Fibroblast of skin of left biceps (primary cell): ENCODE results near the gene OVOL3.
"Not testable (repeated sequence)": the region's sequence is repeated elsewhere in the genome, so short reads cannot be mapped to it uniquely, and the experiment has no call there.

Source experiments
- DNase-seq, 2 experiments: peaks; one replicate each; pipeline ENCODE4 v3.0.0-alpha.2; 2013; ENCODE audit warnings: low read depth in 2 of 2

OVOL3 gene

DNA sequence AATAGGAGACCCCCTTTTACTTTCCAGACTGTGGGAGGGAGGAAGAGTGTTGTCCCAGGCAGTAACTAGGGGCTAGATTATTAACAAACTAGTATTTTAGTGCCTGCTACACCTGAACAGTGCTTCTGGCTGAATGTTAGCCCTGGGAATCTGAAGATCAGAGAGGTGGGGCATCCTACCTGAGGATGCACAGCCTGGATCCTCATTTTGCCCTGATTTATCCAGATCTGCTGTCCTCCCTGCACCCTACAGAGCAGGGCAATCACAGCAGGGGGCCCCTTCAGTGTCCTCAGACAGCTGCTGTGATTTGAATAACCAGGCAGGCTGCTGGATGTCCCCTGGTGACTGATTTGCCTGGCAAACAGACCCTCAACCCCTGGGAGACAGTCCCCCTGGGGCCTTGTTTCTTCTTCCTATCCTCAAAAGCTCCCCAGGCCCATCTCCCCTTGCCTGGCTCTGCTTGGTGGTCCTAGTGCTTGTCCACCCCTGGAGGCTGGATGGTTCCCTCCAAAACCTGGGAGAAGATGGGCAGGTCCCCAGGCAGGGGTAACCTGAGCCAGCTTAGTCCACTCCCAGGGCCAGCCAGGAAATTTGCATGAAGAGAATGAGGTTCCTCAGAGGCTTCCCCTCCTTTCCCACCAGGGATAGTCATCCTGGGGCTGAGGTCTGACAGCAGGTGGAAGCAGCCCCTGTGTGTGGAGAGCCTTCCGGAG is at the start of gene OVOL3:
OVOL3 (plus strand) TSS at position 657 of the 713 bp plus-strand sequence. CDS start 60 bp downstream, outside the sequence.
- no peak for DNase-seq

DNA sequence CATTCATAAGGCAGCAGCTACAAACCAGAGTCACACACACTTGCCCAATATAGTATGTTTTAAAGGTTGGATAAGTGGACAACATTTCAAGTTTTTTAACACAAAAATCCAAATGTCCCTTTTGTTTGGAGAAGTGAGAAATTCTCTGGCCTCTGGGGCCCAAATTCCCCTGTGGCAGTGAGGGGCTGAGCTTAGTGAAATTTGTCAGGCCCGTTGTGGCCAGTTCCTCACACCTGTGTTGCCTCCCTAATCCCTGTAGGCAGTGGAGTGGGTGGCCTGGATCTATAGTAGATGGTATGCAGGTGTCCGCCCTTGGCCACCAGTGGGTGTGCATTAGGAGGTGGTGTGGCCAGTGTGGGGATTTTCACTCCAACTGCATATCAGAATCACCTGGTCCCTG is 49.6 kb upstream of the OVOL3 start:
- no peak for DNase-seq

DNA sequence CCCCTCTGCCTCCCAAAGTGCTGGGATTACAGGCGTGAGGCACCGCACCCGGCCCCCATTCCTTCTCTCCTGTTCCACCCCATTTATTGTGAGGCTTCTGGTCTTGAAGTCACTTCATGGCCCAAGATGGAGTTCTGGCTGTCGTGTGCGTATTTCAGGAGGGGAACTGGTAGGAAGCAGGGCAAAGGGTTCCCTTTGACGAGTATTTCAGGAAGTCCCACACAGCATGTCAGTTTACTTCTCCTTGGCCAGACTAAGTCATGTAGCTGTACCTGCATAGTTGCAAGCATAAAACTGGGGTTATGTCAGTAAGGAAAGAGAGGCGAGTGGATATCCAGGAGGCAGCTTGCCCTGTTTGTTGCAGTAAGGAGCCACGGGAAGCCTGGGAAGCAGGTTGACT is 46.1 kb upstream of the OVOL3 start:
- DNase-seq, result no peak

DNA sequence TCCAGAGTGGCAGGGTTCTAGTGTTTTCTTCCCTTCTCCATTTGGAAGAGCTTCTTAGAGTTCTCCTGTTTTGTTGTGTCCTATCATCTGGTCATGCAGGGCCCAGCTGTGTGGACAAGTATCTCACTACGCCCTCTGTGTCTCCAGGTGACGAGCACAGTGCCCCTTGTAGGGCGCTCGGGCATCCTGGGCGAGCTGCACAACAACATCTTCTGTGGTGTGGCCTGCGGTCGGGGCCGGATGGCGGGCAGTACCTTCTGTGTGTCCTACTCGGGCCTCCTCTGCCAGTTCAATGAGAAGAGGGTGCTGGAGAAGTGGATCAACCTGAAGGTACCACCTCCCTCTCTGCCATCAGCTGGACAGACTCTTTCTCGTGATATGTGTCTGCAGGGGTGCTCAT is 43.3 kb upstream of the OVOL3 start:
- no peak for DNase-seq

DNA sequence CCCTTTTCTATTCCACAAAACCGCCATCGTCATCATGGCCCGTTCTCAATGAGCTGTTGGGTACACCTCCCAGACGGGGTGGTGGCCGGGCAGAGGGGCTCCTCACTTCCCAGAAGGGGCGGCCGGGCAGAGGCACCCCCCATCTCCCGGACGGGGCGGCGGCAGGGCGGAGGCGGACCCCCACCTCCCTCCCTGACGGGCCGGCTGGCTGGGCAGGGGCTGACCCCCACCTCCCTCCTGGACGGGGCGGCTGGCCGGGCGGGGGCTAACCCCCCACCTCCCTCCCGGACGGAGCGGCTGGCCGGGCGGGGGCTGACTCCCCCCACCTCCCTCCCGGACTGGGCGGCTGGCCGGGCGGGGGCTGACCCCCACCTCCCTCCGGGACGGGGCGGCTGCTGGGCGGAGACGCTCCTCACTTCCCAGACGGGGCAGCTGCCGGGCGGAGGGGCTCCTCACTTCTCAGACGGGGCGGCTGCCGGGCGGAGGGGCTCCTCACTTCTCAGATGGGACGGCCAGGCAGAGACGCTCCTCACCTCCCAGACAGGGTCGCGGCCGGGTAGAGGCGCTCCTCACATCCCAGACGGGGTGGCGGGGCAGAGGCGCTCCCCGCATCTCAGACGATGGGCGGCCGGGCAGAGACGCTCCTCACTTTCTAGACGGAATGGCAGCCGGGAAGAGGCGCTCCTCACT is 42.0 kb upstream of the OVOL3 start:
- not testable (repeated sequence) for DNase-seq

DNA sequence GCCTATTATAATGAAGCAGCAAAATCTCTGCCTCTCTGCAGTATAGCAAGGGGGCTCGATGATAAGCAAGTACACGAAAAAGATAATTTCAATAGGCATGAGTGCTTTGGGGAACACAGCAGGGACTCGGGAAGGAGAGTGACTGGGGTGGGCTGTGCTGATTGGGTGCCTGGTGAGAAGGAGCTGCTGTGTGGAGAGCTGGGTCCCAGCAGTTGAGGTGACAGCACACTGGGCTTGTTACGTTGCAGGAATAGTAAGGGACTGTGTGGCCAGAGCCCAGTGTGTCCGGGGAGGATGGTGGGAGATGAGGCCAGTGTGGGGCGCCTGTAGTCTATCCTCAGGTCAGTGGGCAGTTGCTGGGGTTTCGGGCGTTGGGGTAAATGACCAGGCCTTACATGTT is 38.9 kb upstream of the OVOL3 start:
- no peak for DNase-seq

DNA sequence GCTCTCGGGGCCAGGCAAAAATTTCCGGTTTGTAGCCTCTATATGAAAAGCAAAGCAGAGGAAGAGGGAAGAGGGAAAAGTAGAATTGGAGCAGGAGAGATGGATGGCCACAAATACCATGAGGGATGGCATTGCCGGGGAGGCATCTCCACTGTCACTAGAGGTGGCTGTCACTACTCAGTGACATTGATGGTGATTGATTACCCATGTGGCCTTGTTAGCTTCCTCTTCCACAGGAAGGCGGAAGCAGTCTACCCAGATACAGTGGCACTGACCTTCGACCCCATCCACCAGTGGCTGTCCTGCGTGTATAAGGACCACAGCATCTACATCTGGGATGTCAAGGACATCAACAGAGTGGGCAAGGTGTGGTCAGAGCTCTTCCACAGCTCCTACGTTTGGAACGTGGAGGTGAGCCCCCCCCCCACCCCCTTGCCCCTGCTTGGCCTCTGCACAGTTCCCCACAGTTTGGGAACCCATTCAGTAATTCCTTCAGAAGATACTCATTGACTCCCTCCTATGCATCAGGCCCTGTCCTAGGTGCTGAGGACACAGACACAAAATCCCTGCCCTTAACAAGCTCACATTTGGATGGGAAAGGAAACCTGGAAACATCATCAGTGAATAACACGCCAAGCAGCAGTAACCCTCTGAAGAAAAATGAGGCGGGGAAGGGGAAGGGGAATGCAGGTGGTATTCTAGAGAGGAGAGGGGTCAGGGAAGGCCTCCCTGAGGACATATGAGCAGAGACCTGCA is 37.6 kb upstream of the OVOL3 start:
- no peak for DNase-seq

DNA sequence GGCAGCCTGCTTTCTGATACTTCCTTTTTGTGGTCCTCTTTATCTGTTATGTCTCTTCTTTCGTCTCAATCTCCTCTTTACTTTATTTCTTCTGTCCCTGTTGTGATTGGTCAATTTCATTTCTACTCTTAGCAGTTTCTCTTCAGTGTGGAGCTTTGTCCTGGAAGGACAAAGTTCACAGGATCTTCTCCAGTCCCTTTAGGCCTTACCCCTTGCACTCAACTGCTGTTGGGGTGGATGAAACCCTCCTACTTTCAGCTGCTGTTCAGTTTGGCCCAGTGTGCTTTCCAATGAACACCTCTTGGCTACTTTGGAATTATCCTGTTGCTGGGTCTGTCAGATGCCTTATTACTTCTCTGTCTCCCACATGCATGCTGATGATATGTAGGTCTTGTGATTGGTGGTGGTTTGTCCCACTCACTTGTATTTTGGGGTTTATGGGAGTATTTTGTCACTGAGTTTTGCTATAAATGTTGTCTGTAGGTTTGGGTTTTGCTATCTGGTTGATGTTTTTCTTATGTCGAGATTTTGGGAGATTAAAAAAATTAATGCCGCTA is 31.5 kb upstream of the OVOL3 start:
- DNase-seq, result no peak

DNA sequence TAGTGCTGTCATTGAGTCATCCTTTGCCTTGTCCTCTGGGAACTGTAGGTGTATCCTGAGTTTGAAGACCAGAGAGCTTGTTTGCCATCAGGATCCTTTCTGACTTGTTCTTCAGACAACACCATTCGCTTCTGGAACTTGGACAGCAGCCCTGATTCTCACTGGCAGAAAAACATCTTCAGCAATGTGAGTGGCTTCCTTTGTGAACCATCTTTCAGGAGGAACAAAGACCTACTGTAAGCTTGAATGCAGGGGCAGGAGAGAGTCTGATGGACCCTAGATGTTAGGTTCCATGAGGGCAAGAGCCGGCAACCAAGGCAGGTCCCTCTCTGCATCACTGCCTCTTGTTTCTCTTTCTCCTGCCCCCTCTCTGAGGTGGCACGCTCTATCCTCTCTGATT is 29.6 kb upstream of the OVOL3 start:
- no peak for DNase-seq

DNA sequence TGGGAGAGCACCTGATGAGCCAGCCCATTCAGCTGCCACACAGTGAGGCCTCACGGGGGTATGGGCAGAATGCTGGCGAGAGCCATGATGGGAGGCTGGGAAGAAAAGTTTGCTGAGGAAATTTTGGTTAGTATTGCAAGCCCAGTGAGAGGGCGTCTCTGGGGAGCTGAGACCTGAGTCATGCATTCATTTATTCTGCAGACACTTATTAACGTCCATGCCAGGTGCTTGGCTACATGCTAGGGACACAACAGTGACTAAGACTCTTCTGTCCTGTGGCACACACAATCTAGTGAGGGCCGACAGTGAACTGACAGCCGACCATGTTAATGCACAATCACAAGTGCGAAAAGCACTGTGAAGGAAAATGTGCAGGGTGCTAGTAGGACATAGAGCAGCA is 29.0 kb upstream of the OVOL3 start:
- no peak for DNase-seq

DNA sequence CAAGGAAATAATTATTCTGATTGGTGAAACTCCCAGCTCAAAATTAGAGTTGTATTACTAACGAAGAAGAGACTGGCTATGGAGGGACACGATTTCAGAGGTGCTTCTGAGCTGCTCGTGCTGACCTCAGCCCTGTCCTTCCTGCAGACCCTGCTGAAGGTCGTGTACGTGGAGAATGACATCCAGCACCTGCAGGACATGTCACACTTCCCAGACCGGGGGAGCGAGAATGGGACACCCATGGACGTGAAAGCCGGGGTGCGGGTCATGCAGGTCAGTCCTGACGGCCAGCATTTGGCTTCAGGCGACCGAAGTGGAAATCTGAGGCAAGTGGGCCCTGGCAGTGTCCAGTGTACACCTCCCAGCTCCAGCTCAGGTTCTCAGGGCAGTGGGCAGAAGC is 28.0 kb upstream of the OVOL3 start:
- no peak for DNase-seq

DNA sequence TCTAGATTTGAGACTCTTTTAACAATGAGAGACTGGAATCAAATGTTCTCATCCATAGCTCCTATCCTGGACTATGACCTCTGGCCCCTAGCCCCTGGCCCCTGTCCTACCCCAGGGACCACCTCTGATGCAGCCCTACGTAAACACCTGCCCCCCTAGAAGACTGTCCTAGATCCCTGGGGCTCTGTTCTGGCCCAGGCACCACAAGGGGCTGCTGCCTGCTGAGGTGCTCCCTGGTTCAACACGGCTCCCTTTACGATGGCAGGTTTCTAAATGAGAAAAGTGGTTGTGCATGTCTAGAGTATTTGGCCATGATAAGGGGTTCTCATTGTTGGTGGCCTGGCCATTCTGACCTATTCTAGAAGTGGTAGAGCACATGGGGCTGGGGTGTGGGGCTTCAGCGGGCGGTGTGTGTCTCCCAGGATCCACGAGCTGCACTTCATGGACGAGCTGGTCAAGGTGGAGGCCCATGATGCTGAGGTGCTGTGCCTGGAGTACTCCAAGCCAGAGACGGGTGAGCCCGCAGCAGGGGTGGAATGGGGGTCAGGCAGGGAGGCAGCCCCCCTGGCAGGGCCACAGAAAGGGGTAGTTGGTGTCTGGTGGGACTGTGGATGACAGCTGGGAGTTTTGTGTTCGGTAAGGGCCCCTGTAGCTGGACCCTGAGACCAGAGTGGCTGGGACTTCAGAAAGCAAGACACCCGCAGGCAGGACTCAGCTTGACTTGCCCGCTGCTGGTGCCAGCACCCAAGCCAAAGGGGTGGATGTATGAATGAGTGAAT is 26.5 kb upstream of the OVOL3 start:
- DNase-seq, result no peak

DNA sequence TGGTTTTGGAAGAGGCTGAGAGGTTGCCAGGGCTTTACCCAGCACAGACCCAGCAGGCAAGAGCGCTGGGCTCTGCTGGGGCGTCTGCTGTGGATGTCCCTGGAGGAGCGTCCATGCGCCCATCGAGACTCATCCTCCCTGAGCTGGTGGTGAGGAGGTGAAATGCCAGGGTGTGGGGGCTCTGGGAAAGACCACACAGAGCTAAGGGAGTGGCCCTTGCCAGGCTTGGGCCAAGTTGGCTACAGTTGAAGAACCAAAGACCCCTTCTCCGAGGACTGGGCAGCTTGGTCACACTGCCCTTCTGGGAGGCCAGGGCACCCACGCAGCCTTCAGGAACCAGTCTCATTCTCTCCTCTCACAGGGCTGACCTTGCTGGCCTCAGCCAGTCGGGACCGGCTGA is 24.6 kb upstream of the OVOL3 start:
- DNase-seq, result no peak

DNA sequence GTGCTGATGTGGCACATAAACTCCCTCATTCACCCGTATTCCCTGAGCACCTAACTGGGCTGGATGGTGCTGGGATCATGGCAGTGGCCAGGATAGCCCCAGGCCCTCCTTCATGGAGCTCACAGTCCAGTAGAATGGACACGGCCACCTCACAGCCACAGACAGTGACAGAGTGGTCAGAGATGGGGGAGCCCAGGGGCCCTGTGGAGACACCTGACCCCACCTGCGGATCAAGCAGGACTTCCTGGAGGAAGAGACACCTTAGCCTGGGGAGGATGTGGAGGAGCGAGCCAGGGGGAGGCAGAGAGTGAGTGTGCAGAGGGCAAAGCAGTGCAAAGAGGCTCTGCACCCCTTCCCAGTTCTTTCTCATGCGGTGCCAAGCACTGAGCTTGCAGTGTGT is 21.1 kb upstream of the OVOL3 start:
- no peak for DNase-seq

DNA sequence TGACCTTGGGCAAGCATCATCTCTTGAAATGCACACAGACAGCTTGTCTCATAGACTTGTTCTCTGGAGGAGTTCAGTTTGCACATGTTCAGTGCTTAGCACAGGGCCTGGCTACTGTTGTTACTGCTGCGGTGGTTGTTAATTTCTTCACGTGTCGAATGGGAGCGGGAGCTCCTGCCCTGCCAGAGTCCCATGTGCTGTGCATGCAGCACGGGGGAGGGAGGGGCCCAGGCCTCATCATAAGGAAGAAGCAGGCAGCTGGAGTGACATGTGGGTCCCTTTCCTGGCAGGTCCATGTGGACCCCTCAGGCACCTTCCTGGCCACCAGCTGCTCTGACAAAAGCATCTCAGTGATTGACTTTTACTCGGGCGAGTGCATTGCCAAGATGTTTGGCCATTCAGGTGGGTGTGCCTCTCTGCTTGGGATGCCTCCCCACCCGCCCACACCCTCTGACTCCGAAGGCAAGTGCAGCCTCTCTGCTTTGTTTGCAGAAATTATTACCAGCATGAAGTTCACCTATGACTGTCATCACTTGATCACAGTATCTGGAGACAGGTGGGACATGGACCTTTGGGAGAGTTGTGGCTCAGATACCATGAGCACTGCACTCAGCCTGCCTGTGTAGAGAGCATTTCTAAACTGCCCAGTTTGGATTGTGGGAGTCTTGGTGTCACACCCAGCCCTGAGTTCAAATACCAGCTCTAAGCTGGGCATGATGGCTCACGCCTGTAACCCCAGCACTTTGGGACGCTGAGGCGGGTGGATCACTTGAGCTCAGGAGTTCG is 19.8 kb upstream of the OVOL3 start:
- DNase-seq, result no peak

DNA sequence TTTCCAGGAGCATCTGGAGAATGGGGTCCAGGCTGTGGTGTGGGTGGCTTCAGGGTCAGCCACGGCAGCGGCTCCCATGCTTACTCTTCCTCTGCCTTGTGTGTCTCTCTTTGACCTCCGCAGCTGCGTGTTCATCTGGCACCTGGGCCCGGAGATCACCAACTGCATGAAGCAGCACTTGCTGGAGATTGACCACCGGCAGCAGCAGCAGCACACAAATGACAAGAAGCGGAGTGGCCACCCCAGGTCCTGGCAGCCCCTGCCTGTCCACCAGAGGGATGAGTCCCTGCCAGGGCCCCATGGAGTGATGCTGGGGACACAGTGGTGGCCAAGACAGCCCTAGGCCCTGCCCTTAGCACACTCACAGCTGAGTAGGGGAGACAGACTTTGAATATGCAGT is 18.4 kb upstream of the OVOL3 start:
- no peak for DNase-seq

DNA sequence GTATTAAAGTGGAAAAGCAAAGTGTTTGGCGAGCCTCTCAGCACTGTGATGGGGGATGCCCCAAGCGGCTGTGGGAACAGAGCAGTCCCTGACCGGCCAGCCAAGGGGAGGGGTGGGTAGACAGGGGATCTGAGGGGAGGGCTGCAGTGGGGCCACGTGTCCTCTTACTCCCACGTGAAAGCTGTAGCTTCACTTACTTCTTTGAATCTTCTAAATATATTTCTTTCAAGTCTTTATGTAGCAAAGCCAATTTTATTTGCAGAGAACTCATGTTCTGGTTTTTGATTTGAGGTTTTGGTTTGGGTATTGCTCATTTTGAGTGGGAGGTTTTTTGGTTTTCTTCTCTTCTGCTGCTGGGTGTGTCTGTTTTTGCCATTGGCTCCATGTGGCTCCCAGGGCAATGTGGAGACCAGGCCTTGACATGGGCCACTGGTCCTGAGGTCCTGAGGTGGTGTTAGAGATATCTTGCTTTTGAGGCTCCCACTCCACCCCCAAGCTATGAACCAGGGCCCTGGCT is 17.7 kb upstream of the OVOL3 start:
- DNase-seq, result no peak

DNA sequence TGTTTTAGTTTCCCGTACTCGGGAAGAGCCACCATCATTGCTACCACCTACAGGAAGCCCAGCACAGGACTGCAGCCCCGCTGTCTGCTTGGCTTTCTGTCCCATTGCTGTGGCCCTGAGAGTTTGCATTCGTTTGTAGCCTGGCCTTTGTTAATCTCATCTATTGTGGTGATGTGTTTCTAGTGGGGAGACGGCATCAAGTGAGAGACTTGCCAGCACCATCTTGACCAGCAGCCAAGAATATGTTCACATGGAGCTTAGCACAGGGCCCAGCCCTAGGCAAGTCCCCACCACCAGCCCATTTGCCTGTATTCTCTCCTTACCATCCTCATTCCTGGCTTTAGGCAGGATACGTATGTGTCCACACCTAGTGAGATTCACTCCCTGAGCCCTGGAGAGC is 17.3 kb upstream of the OVOL3 start:
- DNase-seq, result no peak

DNA sequence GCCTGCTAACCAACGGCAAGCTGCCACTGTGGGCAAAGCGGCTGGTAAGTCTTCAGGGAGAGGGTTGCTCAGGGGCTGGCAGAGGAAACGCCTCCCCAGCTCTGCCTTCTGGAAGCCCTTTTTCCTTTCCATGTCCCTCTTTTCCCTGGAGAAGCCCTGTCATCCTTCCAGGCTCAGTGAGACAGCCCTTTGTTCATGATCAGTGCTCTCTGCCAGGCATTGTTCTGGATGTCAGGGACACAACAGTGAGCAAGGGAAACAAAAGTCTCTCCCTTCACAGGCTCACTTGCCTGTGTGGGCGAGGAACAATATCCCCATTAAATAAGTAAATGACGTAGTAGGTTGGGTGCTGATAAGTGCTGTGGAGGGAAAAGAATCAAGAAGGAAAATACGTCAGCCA is 13.9 kb upstream of the OVOL3 start:
- DNase-seq, result no peak

DNA sequence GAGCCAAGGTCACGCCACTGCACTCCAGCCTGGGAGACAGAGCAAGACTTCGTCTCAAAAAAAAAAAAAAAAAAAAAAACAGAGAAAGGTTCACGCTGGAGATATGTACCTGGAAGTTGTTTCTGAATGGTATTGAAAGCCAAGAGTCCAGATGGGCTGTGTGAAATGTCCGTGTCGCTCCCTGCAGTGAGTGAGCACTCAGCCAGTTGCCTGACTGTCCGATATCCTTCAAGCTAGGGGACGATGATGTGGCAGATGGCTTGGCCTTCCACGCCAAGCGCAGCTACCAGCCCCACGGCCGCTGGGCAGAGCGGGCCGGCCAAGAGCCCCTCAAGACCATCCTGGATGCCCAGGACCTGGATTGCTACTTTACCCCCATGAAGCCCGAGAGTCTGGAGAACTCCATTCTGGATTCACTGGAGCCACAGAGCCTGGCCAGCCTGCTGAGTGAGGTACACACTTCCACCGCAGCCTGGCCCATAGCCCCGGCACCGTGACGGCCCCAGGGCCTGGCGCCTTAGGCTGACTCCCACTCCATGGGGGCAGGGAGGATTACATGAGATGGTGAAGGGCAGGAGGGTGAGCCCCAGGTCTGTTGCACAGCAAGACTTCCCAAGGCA is 11.7 kb upstream of the OVOL3 start:
- DNase-seq, result no peak
